Skeletal muscle cell (primary cell): Measurements from ENCODE around the gene HOTAIR.

Experiments
- DNase-seq: peaks from one replicate; pipeline ENCODE4 v3.0.0-alpha.2; 2010; ENCODE audit warnings: low read depth
- H3K4me3 ChIP-seq: 2 replicates; pipeline ENCODE4 v1.5.1; 2011; ENCODE audit warnings: low read depth, mild to moderate bottlenecking, control low read depth, low read length, moderate library complexity

Gene HOTAIR

GRCh38 chr12:54012631-54013409, 38.1 kb upstream of the HOTAIR start:
- DNase-seq: no peak
- no peak overlapping the region for H3K4me3 ChIP-seq

GRCh38 chr12:54011665-54012532, 37.1 kb upstream of the HOTAIR start:
- peak overlapping the region; percentile 54 for H3K4me3 ChIP-seq

DNA sequence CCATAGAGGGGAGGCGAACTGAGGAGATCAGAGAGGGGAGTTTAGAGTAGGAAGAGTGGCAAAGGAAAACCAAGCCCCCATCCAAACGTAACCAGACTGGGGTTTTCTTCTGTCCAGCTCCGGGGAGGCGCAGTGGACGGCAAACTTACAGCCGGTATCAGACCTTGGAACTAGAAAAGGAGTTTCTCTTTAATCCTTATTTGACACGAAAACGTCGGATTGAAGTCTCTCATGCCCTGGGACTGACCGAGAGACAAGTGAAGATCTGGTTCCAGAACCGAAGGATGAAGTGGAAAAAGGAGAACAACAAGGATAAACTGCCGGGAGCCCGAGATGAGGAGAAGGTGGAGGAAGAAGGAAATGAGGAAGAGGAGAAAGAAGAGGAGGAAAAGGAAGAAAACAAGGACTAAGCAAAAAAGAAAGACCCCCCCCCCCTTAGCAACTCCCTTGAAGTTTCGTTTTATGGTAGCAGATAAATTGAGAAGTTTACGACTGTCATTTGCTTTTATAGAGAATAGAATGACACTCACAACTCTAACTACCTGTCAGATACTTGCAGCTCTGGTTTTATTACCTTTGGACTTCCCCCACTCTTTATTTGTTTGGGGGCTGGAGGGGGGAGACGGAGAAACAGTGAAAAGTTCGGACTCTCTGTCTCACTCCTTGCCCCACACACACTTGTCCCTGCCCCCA, 36.4 kb upstream of the HOTAIR start:
- DNase-seq: no peak

More at GRCh38 chr12:54011665-54012532, 37.1 kb upstream of the HOTAIR start:
- DNase-seq: no peak

DNA sequence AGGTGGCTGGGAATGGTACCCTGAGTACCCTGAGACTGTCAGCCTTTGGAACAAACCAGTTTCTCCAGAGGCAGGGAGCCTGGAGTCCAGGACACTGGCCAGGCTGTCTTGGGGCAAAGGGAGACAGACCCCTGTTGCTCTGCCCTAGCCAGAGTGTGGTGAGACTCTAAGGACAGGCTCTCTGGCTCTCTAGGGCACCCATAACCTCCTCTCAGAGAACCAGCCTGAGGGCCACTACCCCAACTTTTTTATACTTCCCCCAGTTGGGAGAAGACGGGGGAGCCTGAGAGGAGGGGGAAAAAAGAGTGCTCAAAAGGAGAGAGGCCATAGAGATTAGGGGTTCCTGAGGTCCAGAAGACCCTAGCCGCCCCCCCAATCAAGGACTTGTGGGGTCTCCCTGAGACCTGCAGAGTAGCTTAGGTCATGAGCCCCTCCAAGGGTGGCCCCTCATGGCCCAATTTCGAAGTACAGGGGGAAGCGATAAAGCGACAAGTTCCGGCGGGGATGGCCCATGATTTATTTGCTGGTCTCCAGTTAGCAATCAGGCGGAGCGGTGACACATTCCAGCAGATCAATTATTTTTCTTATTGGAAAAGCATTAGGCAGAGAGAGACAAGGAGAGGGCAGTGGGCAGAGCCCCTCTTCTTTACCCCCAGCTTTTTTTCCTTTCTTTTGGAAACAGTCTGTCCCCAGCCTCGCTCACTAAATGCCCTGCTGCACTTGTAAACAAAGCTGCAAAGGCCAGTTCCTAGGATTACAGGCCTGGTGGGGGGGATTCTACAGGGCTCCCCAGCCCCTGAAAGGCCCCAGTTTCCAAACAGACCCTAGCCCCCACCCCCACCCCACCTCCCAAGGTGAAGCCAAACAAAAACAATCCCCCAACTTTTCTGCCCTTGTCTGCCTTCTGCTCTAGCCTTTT, 35.6 kb upstream of the HOTAIR start:
- no peak for DNase-seq
- peak overlapping the region; percentile 54 for H3K4me3 ChIP-seq

More for the DNA sequence above, 36.4 kb upstream of the HOTAIR start:
- peak overlapping the region; percentile 54 for H3K4me3 ChIP-seq

- H3K4me3 ChIP-seq: peak overlapping the region; percentile 54
- no peak for DNase-seq
Measured at GRCh38 chr12:54009171-54010052, 34.7 kb upstream of the HOTAIR start.

GRCh38 chr12:54008260-54008552, 33.5 kb upstream of the HOTAIR start:
- H3K4me3 ChIP-seq: peak overlapping the region; percentile 54

GRCh38 chr12:54007538-54008259, 32.9 kb upstream of the HOTAIR start:
- peak overlapping the region; percentile 7 for H3K4me3 ChIP-seq
- no peak for DNase-seq

More at GRCh38 chr12:54008260-54008552, 33.5 kb upstream of the HOTAIR start:
- no peak for DNase-seq

GRCh38 chr12:54006559-54007220, 31.9 kb upstream of the HOTAIR start:
- DNase-seq: no peak
- peak overlapping the region; percentile 37 for H3K4me3 ChIP-seq

DNA sequence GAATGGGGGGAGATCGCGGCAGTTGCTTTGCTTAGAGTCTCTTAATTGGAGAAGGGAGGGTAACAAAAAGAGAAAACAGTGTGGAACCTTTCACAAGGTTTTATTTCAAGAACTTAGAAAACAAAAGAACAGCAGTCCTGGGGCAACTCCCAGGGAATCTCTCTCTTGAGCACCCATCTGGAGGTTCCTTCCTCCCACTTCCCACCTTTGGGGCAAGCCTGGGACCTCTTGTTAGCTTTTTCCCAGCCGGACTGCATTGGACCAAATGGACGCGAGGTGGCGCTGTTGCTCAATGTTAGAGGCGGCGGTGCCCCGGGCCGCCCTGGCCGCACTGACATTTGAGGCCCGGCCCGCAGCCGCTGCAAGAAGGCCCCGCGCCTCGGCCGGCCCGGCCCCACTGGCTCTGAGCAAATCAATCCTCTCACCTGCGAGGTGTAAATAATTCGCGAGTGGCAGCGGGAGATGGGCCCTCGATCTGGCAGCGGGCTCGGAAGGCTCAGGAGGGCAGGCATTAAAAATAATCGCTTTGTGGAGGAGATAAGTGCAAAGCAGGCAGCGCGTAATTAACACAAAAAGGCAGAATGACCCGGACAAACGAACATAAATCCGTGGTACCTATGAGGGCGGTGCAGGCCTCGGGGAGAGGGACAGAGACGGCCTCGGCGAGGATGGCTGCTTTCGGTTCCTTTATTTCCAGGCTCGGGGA, 31.3 kb upstream of the HOTAIR start:
- DNase-seq: no peak
- H3K4me3 ChIP-seq: peak overlapping the region; percentile 37

- H3K4me3 ChIP-seq: peak overlapping the region; percentile 37
- DNase-seq: no peak
Measured at GRCh38 chr12:54005531-54005852, 30.7 kb upstream of the HOTAIR start.

GRCh38 chr12:54004841-54005530, 30.2 kb upstream of the HOTAIR start:
- H3K4me3 ChIP-seq: peak overlapping the region; percentile 37
- no peak for DNase-seq

- DNase-seq: no peak
- H3K4me3 ChIP-seq: peak overlapping the region; percentile 37
Measured at GRCh38 chr12:54004063-54004840, 29.5 kb upstream of the HOTAIR start.

DNA sequence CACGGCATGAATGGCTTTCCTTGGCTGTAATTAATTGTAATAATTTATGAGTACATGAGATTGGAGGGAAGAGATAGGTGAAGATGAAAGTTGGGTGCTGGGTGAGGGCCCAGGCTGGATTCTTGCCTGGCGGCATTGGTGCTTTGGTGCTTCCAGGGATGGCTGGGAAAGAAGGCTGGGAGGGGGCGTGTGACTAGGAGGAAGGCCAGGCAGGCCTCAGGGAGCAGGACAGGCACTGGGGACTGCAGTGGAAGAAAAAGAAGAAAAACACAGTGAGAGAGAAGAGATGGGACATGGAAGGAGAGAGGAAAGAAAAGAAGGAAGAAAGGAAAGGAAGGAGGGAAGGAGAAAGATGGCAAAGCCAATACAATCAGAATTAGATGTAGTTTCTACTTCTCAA, 28.9 kb upstream of the HOTAIR start:
- H3K4me3 ChIP-seq: peak overlapping the region; percentile 24
- no peak for DNase-seq

DNA sequence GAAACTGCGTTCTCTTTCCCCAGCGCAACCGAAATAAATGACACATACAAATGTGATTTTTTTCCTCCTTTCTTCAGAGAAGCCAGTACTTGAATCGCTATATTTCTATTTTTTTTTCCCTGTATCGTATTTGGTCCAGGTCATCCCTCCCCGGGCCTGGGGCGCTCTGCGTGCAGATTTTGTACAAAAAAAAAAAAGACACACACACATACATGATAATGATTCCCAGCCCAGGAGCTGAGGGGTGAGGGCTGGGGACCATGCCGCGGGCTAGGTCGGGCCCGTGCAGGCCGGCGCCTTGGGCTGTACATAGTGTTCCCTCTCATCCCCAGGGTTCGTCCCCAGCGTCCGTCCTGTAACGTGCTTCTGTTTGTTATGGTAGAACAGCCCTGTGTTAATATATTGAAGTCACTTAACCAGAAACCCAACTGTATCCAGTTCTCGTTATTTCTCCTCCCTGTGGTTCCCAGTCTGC, 28.2 kb upstream of the HOTAIR start:
- peak overlapping the region; percentile 71 for H3K4me3 ChIP-seq
- DNase-seq: no peak

GRCh38 chr12:54002278-54002914, 27.6 kb upstream of the HOTAIR start:
- peak overlapping the region; percentile 71 for H3K4me3 ChIP-seq

More at GRCh38 chr12:54002278-54002914, 27.6 kb upstream of the HOTAIR start:
- no peak for DNase-seq
